ENCODE results near the gene EVC.

DNA sequence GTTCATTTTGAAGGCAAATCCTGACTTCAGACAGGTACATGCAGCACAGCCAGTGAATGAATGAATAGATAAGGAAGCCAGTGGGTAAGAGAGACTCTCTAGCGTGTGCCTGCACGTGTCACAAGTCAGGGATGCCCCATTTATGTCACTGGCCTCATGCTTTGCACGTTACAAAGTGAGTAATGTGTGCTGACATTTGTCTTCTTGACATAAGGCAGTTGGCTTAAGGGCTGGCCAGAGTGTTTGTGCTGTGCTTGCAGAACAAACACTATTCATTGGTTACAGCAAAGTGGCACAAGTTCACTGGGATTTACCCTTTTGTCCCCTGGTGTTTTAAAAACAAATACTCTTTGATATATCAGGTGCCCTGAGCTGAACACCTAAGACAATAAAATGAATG lies 125.9 kb downstream of the EVC start:
- TF ChIP-seq, protein P1, sequence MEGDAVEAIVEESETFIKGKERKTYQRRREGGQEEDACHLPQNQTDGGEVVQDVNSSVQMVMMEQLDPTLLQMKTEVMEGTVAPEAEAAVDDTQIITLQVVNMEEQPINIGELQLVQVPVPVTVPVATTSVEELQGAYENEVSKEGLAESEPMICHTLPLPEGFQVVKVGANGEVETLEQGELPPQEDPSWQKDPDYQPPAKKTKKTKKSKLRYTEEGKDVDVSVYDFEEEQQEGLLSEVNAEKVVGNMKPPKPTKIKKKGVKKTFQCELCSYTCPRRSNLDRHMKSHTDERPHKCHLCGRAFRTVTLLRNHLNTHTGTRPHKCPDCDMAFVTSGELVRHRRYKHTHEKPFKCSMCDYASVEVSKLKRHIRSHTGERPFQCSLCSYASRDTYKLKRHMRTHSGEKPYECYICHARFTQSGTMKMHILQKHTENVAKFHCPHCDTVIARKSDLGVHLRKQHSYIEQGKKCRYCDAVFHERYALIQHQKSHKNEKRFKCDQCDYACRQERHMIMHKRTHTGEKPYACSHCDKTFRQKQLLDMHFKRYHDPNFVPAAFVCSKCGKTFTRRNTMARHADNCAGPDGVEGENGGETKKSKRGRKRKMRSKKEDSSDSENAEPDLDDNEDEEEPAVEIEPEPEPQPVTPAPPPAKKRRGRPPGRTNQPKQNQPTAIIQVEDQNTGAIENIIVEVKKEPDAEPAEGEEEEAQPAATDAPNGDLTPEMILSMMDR (IDR thresholded peaks at IDR 0.05) = no peak
- no peak for TF ChIP-seq POLR2A (IDR thresholded peaks at IDR 0.05)

Measured in lower leg skin (tissue), 3 donors.